RKO (cell line): ENCODE data around the gene PLA2G4F.
A peak's percentile ranks its signal among the peaks of the same experiment; 100 is the strongest.

ENCODE experiments used
- DNase-seq: peaks from one replicate; pipeline ENCODE4 v3.0.0-alpha.2; 2016; ENCODE audit warnings: low spot score

The PLA2G4F gene

GRCh38 chr15:42156243-42156922 is at the start of gene PLA2G4F:
PLA2G4F (minus strand) TSS chr15:42156636; CDS start chr15:42156549, 87 bp downstream.
- DNase-seq, result no peak

GRCh38 chr15:42203891-42204290 is 47.5 kb upstream of the PLA2G4F start:
- no peak for DNase-seq

GRCh38 chr15:42202653-42203052 is 46.2 kb upstream of the PLA2G4F start:
- DNase-seq, result no peak

GRCh38 chr15:42201801-42202200 is 45.4 kb upstream of the PLA2G4F start:
- DNase-seq, result no peak

- no peak for DNase-seq
Measured at GRCh38 chr15:42199126-42199525, 42.7 kb upstream of the PLA2G4F start.

- DNase-seq, result no peak
Measured at GRCh38 chr15:42198516-42198915, 42.1 kb upstream of the PLA2G4F start.

- DNase-seq, result peak; percentile 19
Measured at GRCh38 chr15:42194513-42194912, 38.1 kb upstream of the PLA2G4F start.

GRCh38 chr15:42193383-42193782 is 36.9 kb upstream of the PLA2G4F start:
- no peak for DNase-seq

GRCh38 chr15:42191610-42192346 is 35.3 kb upstream of the PLA2G4F start:
- no peak for DNase-seq

- no peak for DNase-seq
Measured at GRCh38 chr15:42190370-42190769, 33.9 kb upstream of the PLA2G4F start.

- no peak for DNase-seq
Measured at GRCh38 chr15:42185801-42186200, 29.4 kb upstream of the PLA2G4F start.

- no peak for DNase-seq
Measured at GRCh38 chr15:42184736-42185135, 28.3 kb upstream of the PLA2G4F start.

- DNase-seq, result no peak
Measured at GRCh38 chr15:42184296-42184695, 27.9 kb upstream of the PLA2G4F start.

GRCh38 chr15:42182961-42183360 is 26.5 kb upstream of the PLA2G4F start:
- DNase-seq, result no peak

GRCh38 chr15:42182328-42182886 is 26.0 kb upstream of the PLA2G4F start:
- no peak for DNase-seq

GRCh38 chr15:42178056-42178455 is 21.6 kb upstream of the PLA2G4F start:
- no peak for DNase-seq

GRCh38 chr15:42175671-42176070 is 19.2 kb upstream of the PLA2G4F start:
- no peak for DNase-seq

- DNase-seq, result no peak
Measured at GRCh38 chr15:42172475-42172874, 16.0 kb upstream of the PLA2G4F start.

- DNase-seq, result no peak
Measured at GRCh38 chr15:42171795-42172194, 15.4 kb upstream of the PLA2G4F start.

GRCh38 chr15:42171122-42171521 is 14.7 kb upstream of the PLA2G4F start:
- no peak for DNase-seq

- DNase-seq, result no peak
Measured at GRCh38 chr15:42166225-42166940, 9.9 kb upstream of the PLA2G4F start.

- peak; percentile 38 for DNase-seq
Measured at GRCh38 chr15:42165106-42165505, 8.7 kb upstream of the PLA2G4F start.
